D721Med (cell line): ENCODE data around the gene ZSWIM1.

Experiments used
- DNase-seq: peaks from one replicate; pipeline ENCODE4 v3.0.0; 2011; ENCODE audit warnings: low spot score; ENCODE audit not compliant: insufficient read length
- FAIRE-seq: peaks from 2 replicates; lab custom pipeline; 2011; peaks lifted over from hg19 to GRCh38; lab: Jason Lieb, UNC
- TF ChIP-seq, protein P1 (sequence below): IDR thresholded peaks from 2 replicates; pipeline ENCODE4 v1.5.1; 2012; ENCODE audit warnings: mild to moderate bottlenecking, control low read depth; ENCODE audit not compliant: insufficient read depth; ENCODE audit errors: missing control alignments

ZSWIM1 gene

DNA sequence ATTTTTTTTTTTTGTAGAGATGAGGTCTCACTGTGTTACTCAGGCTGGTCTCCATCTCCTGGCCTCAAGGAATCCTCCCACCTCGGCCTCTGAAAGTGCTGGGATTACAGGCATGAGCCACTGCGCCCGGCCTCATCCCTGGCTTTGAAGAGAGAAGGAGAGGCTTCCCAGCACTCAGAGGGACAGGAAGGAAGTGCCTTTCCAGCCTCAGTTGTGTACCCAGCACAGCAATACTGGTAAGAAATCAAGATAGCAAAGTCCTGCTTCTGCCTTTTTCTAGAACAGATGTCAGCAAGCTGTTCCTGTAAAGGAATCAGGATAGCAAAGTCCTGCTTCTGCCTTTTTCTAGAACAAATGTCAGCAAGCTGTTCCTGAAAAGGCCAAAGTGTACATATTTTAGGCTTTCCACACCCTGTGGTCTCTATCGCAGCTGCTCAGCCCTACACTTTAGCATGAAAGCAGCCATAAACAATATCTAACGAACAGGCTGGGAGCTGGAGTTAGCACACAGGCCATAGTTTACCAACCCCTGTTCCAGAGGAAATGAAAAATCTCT is 37.2 kb downstream of the ZSWIM1 start:
- FAIRE-seq (no peak), DNase-seq (no peak)
- TF ChIP-seq, protein P1, sequence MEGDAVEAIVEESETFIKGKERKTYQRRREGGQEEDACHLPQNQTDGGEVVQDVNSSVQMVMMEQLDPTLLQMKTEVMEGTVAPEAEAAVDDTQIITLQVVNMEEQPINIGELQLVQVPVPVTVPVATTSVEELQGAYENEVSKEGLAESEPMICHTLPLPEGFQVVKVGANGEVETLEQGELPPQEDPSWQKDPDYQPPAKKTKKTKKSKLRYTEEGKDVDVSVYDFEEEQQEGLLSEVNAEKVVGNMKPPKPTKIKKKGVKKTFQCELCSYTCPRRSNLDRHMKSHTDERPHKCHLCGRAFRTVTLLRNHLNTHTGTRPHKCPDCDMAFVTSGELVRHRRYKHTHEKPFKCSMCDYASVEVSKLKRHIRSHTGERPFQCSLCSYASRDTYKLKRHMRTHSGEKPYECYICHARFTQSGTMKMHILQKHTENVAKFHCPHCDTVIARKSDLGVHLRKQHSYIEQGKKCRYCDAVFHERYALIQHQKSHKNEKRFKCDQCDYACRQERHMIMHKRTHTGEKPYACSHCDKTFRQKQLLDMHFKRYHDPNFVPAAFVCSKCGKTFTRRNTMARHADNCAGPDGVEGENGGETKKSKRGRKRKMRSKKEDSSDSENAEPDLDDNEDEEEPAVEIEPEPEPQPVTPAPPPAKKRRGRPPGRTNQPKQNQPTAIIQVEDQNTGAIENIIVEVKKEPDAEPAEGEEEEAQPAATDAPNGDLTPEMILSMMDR, result no peak

DNA sequence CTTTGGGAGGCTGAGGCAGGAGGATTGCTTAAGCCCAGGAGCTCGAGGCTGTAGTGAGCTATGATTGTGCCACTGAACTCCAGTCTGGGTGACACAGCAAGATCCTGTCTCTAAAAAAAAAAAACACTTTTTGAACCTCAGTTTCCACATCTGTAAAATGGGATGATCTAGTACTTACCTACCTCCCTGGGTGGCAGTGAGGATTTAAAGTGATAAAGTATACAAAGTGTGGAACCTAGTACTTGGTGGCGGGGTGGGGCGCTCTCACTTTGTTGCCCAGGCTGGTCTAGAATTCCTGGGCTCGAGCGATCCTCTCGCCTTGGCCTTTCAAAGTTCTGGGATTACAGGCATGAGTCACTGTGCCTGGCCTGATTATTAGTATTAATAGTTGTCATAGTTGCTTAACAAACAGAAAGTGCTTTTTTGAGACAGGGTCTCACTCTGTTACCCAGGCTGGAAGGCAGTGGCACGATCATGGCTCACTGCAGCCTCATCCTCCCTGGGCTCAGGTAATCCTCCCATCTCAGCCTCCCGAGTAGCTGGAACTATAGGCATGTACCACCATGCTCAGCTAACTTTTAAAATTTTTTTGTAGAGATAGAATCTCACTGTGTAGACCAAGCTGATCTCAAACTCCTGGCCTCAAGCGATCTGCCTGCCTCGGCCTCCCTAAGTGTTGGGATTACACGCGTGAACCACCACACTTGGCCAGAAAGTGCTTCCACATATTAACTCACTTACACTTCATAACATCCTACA is 37.9 kb downstream of the ZSWIM1 start:
- FAIRE-seq (no peak), DNase-seq (no peak)
- TF ChIP-seq, protein P1, result no peak

DNA sequence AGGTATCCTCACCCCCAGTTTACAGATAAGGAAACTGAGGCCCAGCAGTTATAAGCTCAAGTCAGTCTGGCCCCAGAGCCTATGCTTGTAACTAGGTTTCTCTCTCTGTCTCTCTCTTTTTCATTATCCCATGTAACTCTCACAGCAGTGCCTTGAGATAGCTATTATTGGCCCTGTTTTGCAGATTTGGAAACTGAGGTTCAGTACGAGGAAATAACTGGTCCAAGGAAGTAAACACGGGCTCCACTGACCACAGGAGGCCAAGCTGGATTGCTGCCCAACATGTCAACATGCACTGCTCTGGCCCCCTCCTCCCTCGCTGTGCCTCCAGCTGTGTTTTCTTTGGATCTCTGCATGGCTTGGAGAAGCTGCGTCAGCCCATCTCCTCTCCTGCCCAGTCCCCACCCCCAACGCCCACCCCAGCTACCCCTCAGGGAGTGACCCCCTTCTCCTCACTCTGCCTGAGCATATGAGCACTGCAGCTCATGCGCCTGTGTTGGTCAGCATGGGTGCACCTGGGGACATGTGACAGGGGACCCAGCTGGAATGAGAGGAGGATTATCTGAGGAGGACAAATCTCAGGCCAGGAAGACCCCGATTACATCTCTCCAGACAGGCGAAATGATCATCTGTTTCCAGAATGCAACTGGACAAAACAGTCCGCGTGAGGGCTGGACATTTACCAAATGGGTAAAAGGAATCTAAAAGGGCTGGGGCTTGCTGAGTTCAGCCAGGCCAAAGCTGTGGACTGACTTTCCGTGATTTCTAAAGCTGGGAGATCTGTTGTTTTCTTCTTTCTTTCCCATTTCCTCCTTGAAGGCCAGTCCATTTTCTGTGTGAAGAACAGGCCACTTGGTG is 38.7 kb downstream of the ZSWIM1 start:
- FAIRE-seq, result no peak
- DNase-seq, result no peak
- TF ChIP-seq, protein P1, result no peak

DNA sequence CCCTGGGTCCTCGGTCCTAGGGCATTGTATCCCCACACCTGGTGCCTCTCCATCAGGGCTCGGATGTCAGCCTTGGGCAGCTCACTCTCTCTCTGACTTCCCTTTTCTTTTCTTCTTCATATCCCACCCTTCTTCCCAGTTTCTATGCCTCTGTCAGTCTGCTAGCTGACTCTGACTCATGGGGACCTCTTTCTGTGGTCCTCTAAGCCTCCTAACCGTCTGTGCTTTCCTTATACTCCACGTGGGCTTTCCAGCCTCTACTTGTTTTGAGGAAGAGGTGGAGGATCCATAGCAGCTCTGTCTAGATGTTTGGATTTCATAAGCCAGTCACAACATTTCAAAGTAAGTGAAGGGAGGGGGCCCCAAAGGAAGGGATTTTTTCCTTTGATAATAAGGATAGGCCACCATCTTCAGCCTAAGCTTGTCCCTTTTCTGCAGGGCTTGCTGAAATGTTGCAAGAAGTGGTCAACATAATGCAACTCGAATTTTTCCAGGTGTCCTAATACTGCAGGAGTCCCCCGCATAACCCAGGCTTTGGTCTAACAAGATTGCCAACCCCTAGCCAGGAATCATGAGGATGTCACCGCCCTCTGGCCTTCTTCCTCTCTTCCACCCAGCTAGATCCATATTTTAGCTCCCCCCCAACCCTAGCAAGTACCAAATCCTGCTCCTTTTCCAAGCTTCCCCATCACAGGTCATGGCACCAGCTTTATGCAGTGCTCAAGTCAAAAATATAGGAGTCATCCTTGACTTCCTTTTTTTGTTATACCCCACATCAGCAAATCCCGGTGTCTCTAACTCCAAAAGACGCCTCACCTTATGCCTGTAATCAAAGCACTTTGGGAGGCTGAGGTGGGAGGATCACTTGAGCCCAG is 39.7 kb downstream of the ZSWIM1 start:
- TF ChIP-seq, protein P1, result no peak
- DNase-seq (no peak), FAIRE-seq (no peak)

DNA sequence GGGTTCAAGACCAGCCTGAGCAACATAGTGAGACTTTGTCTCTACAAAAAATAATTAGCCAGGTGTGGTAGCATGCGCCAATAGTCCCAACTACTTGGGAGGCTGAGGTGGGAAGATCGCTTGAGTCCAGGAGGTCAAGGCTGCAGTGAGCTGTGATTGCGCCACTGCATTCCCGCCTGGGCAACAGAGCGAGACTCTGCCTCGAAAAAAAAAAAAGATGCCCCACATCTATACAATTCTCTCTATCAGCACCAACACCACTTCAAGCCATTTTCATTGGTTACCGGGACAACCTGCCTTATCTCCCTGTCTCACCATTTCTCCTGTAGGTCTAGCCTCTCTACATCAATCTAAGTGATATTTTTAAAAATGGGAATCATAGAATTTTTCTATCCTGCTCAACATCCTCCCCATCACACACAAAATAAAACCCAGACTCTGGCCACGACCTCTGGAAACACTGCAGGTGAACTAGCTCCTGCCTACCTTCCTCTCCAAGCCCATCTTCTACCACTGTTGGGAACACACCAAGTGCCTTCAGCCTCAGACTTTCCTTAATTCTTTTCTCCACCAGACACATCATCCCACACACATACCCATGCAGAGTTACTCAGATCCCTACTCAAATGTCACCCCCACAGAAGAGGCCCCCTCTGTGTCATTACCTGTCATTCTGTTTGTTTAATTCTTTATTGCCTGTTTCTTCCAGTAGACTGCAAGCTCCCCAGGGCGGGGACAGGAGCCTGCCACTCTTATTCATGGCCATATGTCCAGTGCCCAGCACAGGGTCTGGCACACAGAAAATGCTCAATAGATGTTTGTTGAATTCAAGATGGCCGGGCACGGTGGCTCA is 40.5 kb downstream of the ZSWIM1 start:
- FAIRE-seq, result no peak
- TF ChIP-seq, protein P1, result no peak
- DNase-seq, result no peak
